GM21390 (cell line): ENCODE data around the gene ACE.

Experiments
- ATAC-seq: cut with Tn5 transposase; IDR thresholded peaks from one replicate; pipeline ENCODE4 v1.9.1; 2021; ENCODE audit not compliant: unreplicated experiment

Gene ACE

GRCh38 chr17:63534078-63534570, 57.3 kb downstream of the ACE start:
- ATAC-seq, result no peak

GRCh38 chr17:63534816-63535455, 58.1 kb downstream of the ACE start:
- ATAC-seq, result no peak

GRCh38 chr17:63535640-63536039, 58.8 kb downstream of the ACE start:
- ATAC-seq, result no peak

GRCh38 chr17:63537001-63537400, 60.1 kb downstream of the ACE start:
- no peak for ATAC-seq

GRCh38 chr17:63537991-63538692, 61.3 kb downstream of the ACE start:
- no peak for ATAC-seq

- ATAC-seq, result no peak
Measured at GRCh38 chr17:63538693-63539595, 62.1 kb downstream of the ACE start.

GRCh38 chr17:63540590-63540989, 63.7 kb downstream of the ACE start:
- ATAC-seq, result no peak

- no peak for ATAC-seq
Measured at GRCh38 chr17:63542218-63542545, 65.3 kb downstream of the ACE start.

GRCh38 chr17:63542942-63543821, 66.3 kb downstream of the ACE start:
- ATAC-seq, result no peak

GRCh38 chr17:63543822-63544420, 67.1 kb downstream of the ACE start:
- no peak for ATAC-seq

- no peak for ATAC-seq
Measured at GRCh38 chr17:63544467-63545301, 67.8 kb downstream of the ACE start.

GRCh38 chr17:63546308-63547082, 69.6 kb downstream of the ACE start:
- no peak for ATAC-seq

GRCh38 chr17:63547083-63547523, 70.2 kb downstream of the ACE start:
- no peak for ATAC-seq
